H9 (cell line): ENCODE measurements around the gene PFKL. TPM values are rescaled to one million over a fixed set of nuclear protein-coding genes. Genes with fewer than 3 reads are reported as not detected.

Source experiments
- DNase-seq: peaks from one replicate; pipeline ENCODE4 v3.0.0-alpha.2; 2017
- H2AFZ ChIP-seq: one replicate; pipeline ENCODE4 v1.6.1; 2013; ENCODE audit warnings: mild to moderate bottlenecking, low read length, control low read depth, moderate library complexity
- H2AK5ac ChIP-seq: 2 replicates; pipeline ENCODE4 v1.6.1; 2013; ENCODE audit warnings: low read length, control low read depth, mixed read lengths; ENCODE audit not compliant: insufficient read length
- H2BK120ac ChIP-seq: one replicate; pipeline ENCODE4 v1.6.1; 2013; ENCODE audit warnings: low read depth, mild to moderate bottlenecking, low read length, control low read depth, inconsistent platforms; ENCODE audit not compliant: poor library complexity, severe bottlenecking
- H2BK12ac ChIP-seq: 2 replicates; pipeline ENCODE4 v1.6.1; 2013; ENCODE audit warnings: low read length, control low read depth, mixed read lengths, low read depth; ENCODE audit not compliant: insufficient read length
- H2BK15ac ChIP-seq: 2 replicates; pipeline ENCODE4 v1.6.1; 2013; ENCODE audit warnings: low read depth, low read length, control low read depth
- H2BK20ac ChIP-seq: one replicate; pipeline ENCODE4 v1.6.1; 2013; ENCODE audit warnings: low read depth, mild to moderate bottlenecking, low read length, control low read depth, inconsistent platforms; ENCODE audit not compliant: poor library complexity, severe bottlenecking
- H2BK5ac ChIP-seq: 2 replicates; pipeline ENCODE4 v1.6.1; 2013; ENCODE audit warnings: low read length, control low read depth, mixed read lengths; ENCODE audit not compliant: insufficient read length
- H3K14ac ChIP-seq: 2 replicates; pipeline ENCODE4 v1.6.1; 2013; ENCODE audit warnings: low read length, control low read depth; ENCODE audit not compliant: insufficient read depth
- H3K18ac ChIP-seq: 2 replicates; pipeline ENCODE4 v1.6.1; 2013; ENCODE audit warnings: low read depth, mild to moderate bottlenecking, mixed read lengths, low read length, control low read depth; ENCODE audit not compliant: insufficient read length
- H3K23ac ChIP-seq: 2 replicates; pipeline ENCODE4 v1.6.1; 2013; ENCODE audit warnings: low read length, control low read depth, mixed read lengths, low read depth; ENCODE audit not compliant: insufficient read length
- H3K23me2 ChIP-seq: 2 replicates; pipeline ENCODE4 v1.6.1; 2013; ENCODE audit warnings: low read depth, mild to moderate bottlenecking, mixed read lengths, low read length, control low read depth; ENCODE audit not compliant: insufficient read length, poor library complexity, severe bottlenecking
- H3K27ac ChIP-seq: 2 replicates; pipeline ENCODE4 v1.5.1; 2013; ENCODE audit warnings: low read length, control low read depth, mixed read lengths, low read depth; ENCODE audit not compliant: insufficient read length
- H3K27me3 ChIP-seq: 2 replicates; pipeline ENCODE4 v1.6.1; 2013; ENCODE audit warnings: low read length, control low read depth, inconsistent platforms; ENCODE audit not compliant: insufficient read depth
- H3K4ac ChIP-seq: 2 replicates; pipeline ENCODE4 v1.6.1; 2013; ENCODE audit warnings: low read depth, mild to moderate bottlenecking, control low read depth, inconsistent platforms, low read length, moderate library complexity
- H3K4me1 ChIP-seq: 2 replicates; pipeline ENCODE4 v1.6.1; 2013; ENCODE audit warnings: low read length, control low read depth, inconsistent platforms; ENCODE audit not compliant: insufficient read depth
- H3K4me2 ChIP-seq: 2 replicates; pipeline ENCODE4 v1.6.1; 2013; ENCODE audit warnings: low read length, control low read depth, mixed read lengths; ENCODE audit not compliant: insufficient read length, insufficient read depth
- H3K56ac ChIP-seq: 2 replicates; pipeline ENCODE4 v1.6.1; 2013; ENCODE audit warnings: low read depth, mild to moderate bottlenecking, mixed read lengths, low read length, control low read depth; ENCODE audit not compliant: insufficient read length
- H3K79me1 ChIP-seq: 2 replicates; pipeline ENCODE4 v1.6.1; 2013; ENCODE audit warnings: low read depth, mild to moderate bottlenecking, moderate library complexity, low read length, control low read depth, inconsistent platforms; ENCODE audit not compliant: insufficient read depth, poor library complexity, severe bottlenecking
- H3K79me2 ChIP-seq: 2 replicates; pipeline ENCODE4 v1.6.1; 2013; ENCODE audit warnings: low read length, control low read depth, inconsistent platforms; ENCODE audit not compliant: insufficient read depth
- H3K9ac ChIP-seq: 2 replicates; pipeline ENCODE4 v1.6.1; 2013; ENCODE audit warnings: low read length, control low read depth, mixed read lengths; ENCODE audit not compliant: insufficient read length; ENCODE audit errors: extremely low read depth
- H3K9me3 ChIP-seq: one replicate; pipeline ENCODE4 v1.6.1; 2013; ENCODE audit warnings: low read depth, low read length, inconsistent platforms; ENCODE audit not compliant: control insufficient read depth
- H3T11ph ChIP-seq: one replicate; pipeline ENCODE4 v1.6.1; 2013; ENCODE audit warnings: mild to moderate bottlenecking, low read length, control low read depth, inconsistent platforms
- H4K20me1 ChIP-seq: one replicate; pipeline ENCODE4 v1.6.1; 2013; ENCODE audit not compliant: control insufficient read depth, insufficient read length, insufficient read depth
- H4K5ac ChIP-seq: 2 replicates; pipeline ENCODE4 v1.6.1; 2013; ENCODE audit warnings: low read depth, mild to moderate bottlenecking, mixed read lengths, low read length, control low read depth; ENCODE audit not compliant: insufficient read length
- H4K8ac ChIP-seq: replicated peaks from 2 replicates; pipeline ENCODE4 v1.6.1; 2013; ENCODE audit warnings: low read length, control low read depth, mixed read lengths, low read depth; ENCODE audit not compliant: insufficient read length
- H4K91ac ChIP-seq: 2 replicates; pipeline ENCODE4 v1.6.1; 2013; ENCODE audit warnings: low read depth, mild to moderate bottlenecking, moderate library complexity, mixed read lengths, low read length, control low read depth; ENCODE audit not compliant: insufficient read length
- H3K27ac Mint-ChIP-seq, 3 experiments: 2 replicates in 2 of 3; 3 replicates in 1 of 3; pipeline ENCODE4 v1.8.0; 2020 to 2021; ENCODE audit warnings: mixed read lengths in 3 of 3, mild to moderate bottlenecking in 1 of 3, moderate library complexity in 1 of 3
- H3K27me3 Mint-ChIP-seq: 2 replicates; pipeline ENCODE4 v1.8.0; 2021; ENCODE audit warnings: low read depth, mild to moderate bottlenecking, moderate library complexity, mixed read lengths
- H3K36me3 Mint-ChIP-seq, 3 experiments: 2 replicates in 2 of 3; 3 replicates in 1 of 3; pipeline ENCODE4 v1.8.0; 2020 to 2021; ENCODE audit warnings: low read depth in 3 of 3, mixed read lengths in 3 of 3; ENCODE audit not compliant: insufficient read depth in 1 of 3
- H3K4me1 Mint-ChIP-seq, 2 experiments: 2 replicates each; pipeline ENCODE4 v1.8.0; 2020; ENCODE audit warnings: mixed read lengths in 2 of 2
- H3K4me3 Mint-ChIP-seq, 2 experiments: 2 replicates in 1 of 2; 3 replicates in 1 of 2; pipeline ENCODE4 v1.8.0; 2020 to 2021; ENCODE audit warnings: mild to moderate bottlenecking in 2 of 2, mixed read lengths in 2 of 2, moderate library complexity in 1 of 2
- H3K9me3 Mint-ChIP-seq, 2 experiments: 2 replicates in 1 of 2; 3 replicates in 1 of 2; pipeline ENCODE4 v1.8.0; 2020; ENCODE audit warnings: mild to moderate bottlenecking in 2 of 2, mixed read lengths in 2 of 2, moderate library complexity in 1 of 2
- WGBS: extraction: QIAGEN DNeasy Blood & Tissue Kit; methylation state at CpG from one replicate; pipeline ENCODE4 v1.1.7; 2013; ENCODE audit warnings: missing lambda C conversion rate, low lambda C conversion rate, mixed read lengths; ENCODE audit not compliant: insufficient read length; ENCODE audit errors: extremely low coverage; 5-methylcytosine and 5-hydroxymethylcytosine counted together
- total RNA-seq: library from RNA; stranded (reverse); gene quantifications from 2 replicates; pipeline ENCODE4 v1.2.1, GENCODE V29; 2021
- TF ChIP-seq, protein P1 (sequence below): fragments of 200-600 bp; sonication (generic); conservative IDR thresholded peaks from 3 replicates; pipeline ENCODE4 v1.8.0; 2021; ENCODE audit warnings: antibody characterized with exemption, mild to moderate bottlenecking

Gene PFKL
- total RNA-seq, 1 experiment from 2014 or later: 107 TPM

DNA sequence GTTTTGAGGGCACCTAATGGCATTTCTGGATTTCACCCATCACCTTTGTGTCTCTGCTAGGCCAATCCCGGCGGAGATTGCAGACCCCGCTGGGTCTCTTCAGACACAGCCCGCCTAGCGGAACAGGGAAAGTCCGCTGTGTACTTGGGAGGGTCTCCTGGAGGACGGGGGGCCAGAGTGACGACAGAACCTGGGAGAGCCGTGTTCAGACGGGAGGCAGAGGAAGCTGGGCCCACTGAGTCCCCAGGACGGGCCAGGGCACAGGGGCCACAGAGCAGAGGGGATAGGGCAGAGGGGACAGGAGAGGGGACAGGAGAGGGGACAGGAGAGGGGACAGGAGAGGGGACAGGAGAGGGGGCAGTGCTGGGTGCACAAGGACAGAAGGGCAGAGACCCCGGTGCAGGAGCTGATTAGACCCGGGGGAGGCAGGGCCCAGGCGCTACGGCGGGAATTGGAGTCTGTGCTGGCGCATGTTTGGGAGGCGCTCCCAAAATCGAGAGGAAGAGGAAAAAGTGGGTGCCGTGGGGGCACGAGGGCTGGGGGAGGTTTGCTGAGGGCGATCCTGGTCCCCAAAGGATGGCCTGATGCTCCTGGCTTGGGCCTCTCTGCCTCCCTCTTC lies 66.2 kb downstream of the PFKL start:
- Mint-ChIP-seq H3K27me3 (peaks cover 33% of the 10 kb centered on the region), H3K4me3 (no peak overlapping the region), H3K27ac (no peak overlapping the region), H3K9me3 (peaks cover 0 to 2% of the 10 kb centered on the region in 2 experiments; a peak in 2 of 5 replicates), H3K36me3 (no peaks in the 10 kb centered on the region; a peak in 1 of 7 replicates), H3K4me1 (peaks cover 2 to 9% of the 10 kb centered on the region in 2 experiments; a peak in 2 of 4 replicates)
- Histone ChIP-seq H4K5ac (no peak overlapping the region), H3K23ac (no peak overlapping the region), H3K79me1 (no peaks in the 10 kb centered on the region), H2BK20ac (no peak overlapping the region), H3T11ph (no peak overlapping the region), H2BK15ac (no peak overlapping the region), H3K4me1 (no peaks in the 10 kb centered on the region), H2BK120ac (no peak overlapping the region), H3K27me3 (peaks cover 4% of the 10 kb centered on the region; the same call in 1 of the 2 replicates), H3K56ac (no peak overlapping the region), H2BK12ac (no peak overlapping the region), H3K4ac (no peak overlapping the region), H3K14ac (no peak overlapping the region), H3K18ac (no peak overlapping the region), H2AFZ (no peak overlapping the region), H4K20me1 (no peaks in the 10 kb centered on the region), H3K27ac (no peak overlapping the region), H4K91ac (no peak overlapping the region), H4K8ac (no peak overlapping the region), H3K9ac (no peak overlapping the region), H2BK5ac (no peak overlapping the region), H3K79me2 (no peaks in the 10 kb centered on the region), H3K9me3 (no peaks in the 10 kb centered on the region), H3K23me2 (peaks cover 3% of the 10 kb centered on the region), H2AK5ac (no peak overlapping the region), H3K4me2 (no peak overlapping the region)
- TF ChIP-seq, protein P1, sequence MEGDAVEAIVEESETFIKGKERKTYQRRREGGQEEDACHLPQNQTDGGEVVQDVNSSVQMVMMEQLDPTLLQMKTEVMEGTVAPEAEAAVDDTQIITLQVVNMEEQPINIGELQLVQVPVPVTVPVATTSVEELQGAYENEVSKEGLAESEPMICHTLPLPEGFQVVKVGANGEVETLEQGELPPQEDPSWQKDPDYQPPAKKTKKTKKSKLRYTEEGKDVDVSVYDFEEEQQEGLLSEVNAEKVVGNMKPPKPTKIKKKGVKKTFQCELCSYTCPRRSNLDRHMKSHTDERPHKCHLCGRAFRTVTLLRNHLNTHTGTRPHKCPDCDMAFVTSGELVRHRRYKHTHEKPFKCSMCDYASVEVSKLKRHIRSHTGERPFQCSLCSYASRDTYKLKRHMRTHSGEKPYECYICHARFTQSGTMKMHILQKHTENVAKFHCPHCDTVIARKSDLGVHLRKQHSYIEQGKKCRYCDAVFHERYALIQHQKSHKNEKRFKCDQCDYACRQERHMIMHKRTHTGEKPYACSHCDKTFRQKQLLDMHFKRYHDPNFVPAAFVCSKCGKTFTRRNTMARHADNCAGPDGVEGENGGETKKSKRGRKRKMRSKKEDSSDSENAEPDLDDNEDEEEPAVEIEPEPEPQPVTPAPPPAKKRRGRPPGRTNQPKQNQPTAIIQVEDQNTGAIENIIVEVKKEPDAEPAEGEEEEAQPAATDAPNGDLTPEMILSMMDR: no peak
- DNase-seq: peak; percentile 14
- WGBS: no CpG with 5 or more reads among the region's 22 CpGs
